PFSK-1 (cell line): ENCODE measurements around the gene SIL1.

Experiments used
- FOXP2 ChIP-seq: optimal IDR thresholded peaks from 2 replicates; pipeline ENCODE3; 2011; ENCODE audit warnings: borderline replicate concordance, control low read depth, inconsistent platforms; ENCODE audit not compliant: insufficient read depth; ENCODE audit errors: extremely low read length, extremely low read depth
- POLR2AphosphoS5 ChIP-seq: IDR thresholded peaks from 2 replicates; pipeline ENCODE4 v1.6.1; 2012; ENCODE audit warnings: low read depth, mild to moderate bottlenecking, control low read depth, low read length, moderate library complexity
- SIN3A ChIP-seq: IDR thresholded peaks from 2 replicates; pipeline ENCODE4 v1.6.1; 2012; ENCODE audit warnings: mild to moderate bottlenecking, low read length, moderate library complexity, borderline replicate concordance; ENCODE audit not compliant: insufficient read depth
- TAF1 ChIP-seq: IDR thresholded peaks from 2 replicates; pipeline ENCODE4 v1.6.1; 2012; ENCODE audit warnings: low read length, control low read depth, borderline replicate concordance; ENCODE audit not compliant: insufficient read depth
- TF ChIP-seq, protein P1 (sequence below), 2 experiments: IDR thresholded peaks; 2 replicates each; pipeline versions ENCODE4 v1.6.1 to v1.8.0; 2011 to 2012; ENCODE audit warnings: low read depth in 2 of 2, low read length in 2 of 2, control low read depth in 1 of 2, inconsistent platforms in 1 of 2, mild to moderate bottlenecking in 1 of 2, moderate library complexity in 1 of 2; ENCODE audit not compliant: insufficient read depth in 1 of 2

SIL1 gene

DNA sequence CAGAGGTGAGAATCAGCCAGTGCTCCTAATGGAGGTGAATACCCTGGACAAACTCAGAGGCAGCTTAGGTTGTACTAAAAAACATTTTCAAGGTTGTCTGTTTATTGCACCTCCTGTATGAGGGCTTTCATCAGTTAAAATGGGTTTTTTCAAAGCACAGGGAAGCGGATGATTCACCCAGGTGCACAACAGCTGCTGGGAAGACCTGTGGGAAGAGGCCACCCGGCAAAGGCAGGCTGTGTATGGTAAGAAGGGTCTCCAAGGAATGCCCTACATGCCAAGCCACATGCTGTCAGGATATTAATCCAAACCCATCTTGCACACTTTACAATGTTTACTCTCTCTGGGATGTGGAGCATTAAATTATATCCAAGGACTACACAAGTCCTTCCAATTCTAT, 14.7 kb downstream of the SIL1 start:
- TF ChIP-seq TAF1 (no peak), SIN3A (no peak), POLR2AphosphoS5 (no peak)
- TF ChIP-seq, protein P1, sequence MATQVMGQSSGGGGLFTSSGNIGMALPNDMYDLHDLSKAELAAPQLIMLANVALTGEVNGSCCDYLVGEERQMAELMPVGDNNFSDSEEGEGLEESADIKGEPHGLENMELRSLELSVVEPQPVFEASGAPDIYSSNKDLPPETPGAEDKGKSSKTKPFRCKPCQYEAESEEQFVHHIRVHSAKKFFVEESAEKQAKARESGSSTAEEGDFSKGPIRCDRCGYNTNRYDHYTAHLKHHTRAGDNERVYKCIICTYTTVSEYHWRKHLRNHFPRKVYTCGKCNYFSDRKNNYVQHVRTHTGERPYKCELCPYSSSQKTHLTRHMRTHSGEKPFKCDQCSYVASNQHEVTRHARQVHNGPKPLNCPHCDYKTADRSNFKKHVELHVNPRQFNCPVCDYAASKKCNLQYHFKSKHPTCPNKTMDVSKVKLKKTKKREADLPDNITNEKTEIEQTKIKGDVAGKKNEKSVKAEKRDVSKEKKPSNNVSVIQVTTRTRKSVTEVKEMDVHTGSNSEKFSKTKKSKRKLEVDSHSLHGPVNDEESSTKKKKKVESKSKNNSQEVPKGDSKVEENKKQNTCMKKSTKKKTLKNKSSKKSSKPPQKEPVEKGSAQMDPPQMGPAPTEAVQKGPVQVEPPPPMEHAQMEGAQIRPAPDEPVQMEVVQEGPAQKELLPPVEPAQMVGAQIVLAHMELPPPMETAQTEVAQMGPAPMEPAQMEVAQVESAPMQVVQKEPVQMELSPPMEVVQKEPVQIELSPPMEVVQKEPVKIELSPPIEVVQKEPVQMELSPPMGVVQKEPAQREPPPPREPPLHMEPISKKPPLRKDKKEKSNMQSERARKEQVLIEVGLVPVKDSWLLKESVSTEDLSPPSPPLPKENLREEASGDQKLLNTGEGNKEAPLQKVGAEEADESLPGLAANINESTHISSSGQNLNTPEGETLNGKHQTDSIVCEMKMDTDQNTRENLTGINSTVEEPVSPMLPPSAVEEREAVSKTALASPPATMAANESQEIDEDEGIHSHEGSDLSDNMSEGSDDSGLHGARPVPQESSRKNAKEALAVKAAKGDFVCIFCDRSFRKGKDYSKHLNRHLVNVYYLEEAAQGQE (IDR thresholded peaks at IDR 0.05; ENCODE audit: insufficient read depth in 1 of 2, low read depth in 2 of 2, low read length in 2 of 2): no peak

DNA sequence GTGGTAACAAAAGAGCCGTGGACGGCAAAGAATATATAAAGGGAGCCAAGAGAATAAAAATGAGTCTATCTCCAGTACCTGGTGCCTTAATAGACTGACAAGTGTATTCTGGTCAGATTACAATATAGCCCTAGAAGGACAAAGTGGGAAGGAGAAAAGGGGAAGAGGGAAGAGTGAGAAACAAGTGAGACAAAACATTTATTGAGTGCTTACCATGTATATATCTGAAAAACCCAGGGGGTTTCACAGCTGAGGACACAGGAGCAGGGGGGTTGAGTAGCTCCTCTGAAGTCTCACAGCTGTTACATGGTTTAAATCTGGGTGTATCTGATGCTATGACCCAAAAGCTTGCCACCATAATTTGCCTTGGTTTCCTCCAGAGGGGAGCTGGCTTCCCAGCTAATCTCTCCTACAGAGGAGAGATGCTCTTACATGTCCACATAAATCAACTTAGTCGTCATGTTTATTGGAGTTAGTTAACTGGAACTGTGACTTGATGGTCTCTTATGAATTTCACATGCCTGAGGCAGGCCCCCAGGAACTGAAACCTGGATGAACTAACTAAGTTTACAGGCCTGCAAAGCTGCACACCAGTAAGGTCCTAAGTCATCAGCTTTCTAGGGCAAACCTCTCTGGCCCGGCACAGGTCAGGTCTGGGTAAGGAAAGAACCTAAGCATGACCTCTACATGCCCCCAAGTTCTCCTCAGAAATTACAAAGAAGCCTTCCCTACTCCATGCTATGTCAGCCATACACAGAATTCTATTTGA, 15.5 kb downstream of the SIL1 start:
- TF ChIP-seq POLR2AphosphoS5: no peak

DNA sequence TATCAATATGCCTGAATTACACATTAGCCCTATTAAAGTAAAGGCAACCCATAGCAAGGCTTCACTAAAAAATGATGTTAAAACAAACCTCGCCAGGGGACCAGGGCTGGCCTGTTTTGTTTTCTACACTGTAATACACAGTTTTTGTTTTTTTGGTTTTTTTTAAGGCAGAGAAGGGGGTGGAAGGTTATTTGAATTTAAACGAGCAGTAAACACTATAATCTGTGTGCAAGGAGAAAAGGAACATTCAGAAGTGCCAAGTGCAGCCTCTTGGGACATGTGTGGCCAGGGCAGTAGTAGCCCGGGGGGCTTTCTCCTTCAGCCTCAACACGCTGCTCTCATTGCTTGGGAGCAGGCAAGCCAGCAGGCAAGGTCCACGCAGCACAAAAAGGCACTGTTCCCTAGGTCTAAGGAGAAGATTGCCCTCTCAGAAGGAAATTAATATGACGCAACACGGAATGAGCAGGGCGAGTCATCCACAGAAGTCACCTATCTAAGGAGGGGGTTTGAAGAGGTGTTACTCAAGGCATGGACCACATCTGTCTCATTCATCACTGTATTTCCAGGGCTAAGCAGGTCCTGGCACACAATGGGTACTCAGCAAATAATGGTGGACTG, 16.2 kb downstream of the SIL1 start:
- TF ChIP-seq POLR2AphosphoS5: no peak
- TF ChIP-seq, protein P1 (IDR thresholded peaks at IDR 0.05; ENCODE audit: insufficient read depth in 1 of 2, low read depth in 2 of 2, low read length in 2 of 2): no peak
- TF ChIP-seq TAF1: no peak
- TF ChIP-seq FOXP2: no peak
- no peak for TF ChIP-seq SIN3A

DNA sequence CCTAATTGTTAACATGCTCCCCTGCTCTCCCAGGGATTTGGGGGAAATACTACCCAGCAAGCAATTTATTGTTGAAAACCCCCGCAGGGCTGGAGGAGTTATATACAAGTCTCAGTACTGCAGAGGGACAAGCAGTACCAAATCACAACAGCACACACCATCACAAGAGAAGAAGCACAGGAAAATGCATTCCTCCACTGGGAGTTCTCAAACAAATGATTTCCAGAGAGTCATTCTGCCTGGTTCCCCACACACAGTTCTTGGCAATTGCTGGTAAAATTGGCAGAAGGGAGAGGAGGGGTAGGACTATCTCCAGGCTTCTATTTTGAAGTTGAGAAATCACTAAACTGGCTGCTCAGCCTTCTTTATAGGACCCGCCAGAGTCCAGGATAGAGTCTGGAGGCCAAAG, 16.8 kb downstream of the SIL1 start:
- no peak for TF ChIP-seq TAF1
- TF ChIP-seq, protein P1 (IDR thresholded peaks at IDR 0.05; ENCODE audit: insufficient read depth in 1 of 2, low read depth in 2 of 2, low read length in 2 of 2): no peak
- TF ChIP-seq SIN3A: no peak
- TF ChIP-seq FOXP2: no peak
- TF ChIP-seq POLR2AphosphoS5: no peak

DNA sequence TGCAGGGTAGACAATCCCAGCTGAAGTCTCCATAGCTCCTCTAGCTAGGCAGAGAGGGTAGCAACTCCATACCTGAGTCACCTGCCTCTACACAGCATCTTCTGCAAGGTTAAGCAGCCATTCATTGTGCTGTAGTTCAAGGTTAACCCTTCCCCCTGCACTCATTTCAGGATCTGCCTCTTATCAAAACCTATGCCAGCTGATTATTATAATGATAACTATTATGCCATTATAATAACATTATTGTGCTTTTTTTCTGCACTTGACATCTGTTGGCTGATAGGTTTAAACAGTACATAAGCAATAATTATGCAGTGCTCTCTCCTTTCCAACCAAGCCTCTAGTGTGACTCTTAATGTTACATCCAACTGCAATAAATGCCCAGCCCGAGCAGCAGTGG, 17.3 kb downstream of the SIL1 start:
- TF ChIP-seq TAF1 (no peak), POLR2AphosphoS5 (no peak), SIN3A (no peak)
- TF ChIP-seq, protein P1 (IDR thresholded peaks at IDR 0.05; ENCODE audit: insufficient read depth in 1 of 2, low read depth in 2 of 2, low read length in 2 of 2): no peak
